Vagina (tissue), 2 donors: Measurements from ENCODE around the gene NKAP.
"Not testable (repeated sequence)": the region's sequence is repeated elsewhere in the genome, so short reads cannot be mapped to it uniquely, and the experiment has no call there.

Source experiments
- CTCF ChIP-seq, 3 experiments: fragments of 450-650 bp in 2 of 3; fragments of 200-600 bp in 1 of 3; sonication (generic) in 1 of 3; IDR thresholded peaks; one replicate each; pipeline ENCODE4 v1.5.1; 2017 to 2019; ENCODE audit warnings: antibody characterized with exemption in 3 of 3, mild to moderate bottlenecking in 2 of 3, moderate library complexity in 2 of 3
- POLR2A ChIP-seq, 2 donors: fragments of 450-650 bp; IDR thresholded peaks; one replicate each; pipeline ENCODE4 v1.6.1; 2017; ENCODE audit warnings: antibody characterized with exemption in 2 of 2, mild to moderate bottlenecking in 2 of 2, moderate library complexity in 2 of 2

GRCh38 chrX:119955807-119956570 lies 12.4 kb upstream of the NKAP start:
- TF ChIP-seq CTCF, POLR2A (IDR thresholded peaks at IDR 0.05): not testable (repeated sequence)
